ENCODE results near the gene SEMA5B.
A peak's percentile ranks its signal among the peaks of the same experiment; 100 is the strongest.

The SEMA5B gene

DNA sequence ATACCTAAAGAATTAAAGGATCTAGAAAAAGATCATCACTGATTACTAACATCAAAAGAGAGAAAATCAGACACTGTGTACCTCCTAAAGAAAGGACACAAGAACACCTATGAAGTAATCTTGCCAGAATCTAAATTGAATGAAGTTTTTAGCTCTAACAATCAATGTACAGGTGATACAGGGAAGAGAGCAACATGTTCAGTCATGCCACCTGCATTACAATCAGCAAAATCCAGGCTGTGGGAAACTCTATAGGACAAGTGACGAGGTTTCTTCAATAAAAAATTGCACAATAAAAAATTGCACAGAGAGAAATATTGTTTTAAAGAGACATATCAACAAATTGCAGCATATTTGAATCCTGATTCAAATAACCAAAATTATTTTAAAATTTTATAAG, 93.3 kb downstream of the SEMA5B start:
- TF ChIP-seq, protein P1, sequence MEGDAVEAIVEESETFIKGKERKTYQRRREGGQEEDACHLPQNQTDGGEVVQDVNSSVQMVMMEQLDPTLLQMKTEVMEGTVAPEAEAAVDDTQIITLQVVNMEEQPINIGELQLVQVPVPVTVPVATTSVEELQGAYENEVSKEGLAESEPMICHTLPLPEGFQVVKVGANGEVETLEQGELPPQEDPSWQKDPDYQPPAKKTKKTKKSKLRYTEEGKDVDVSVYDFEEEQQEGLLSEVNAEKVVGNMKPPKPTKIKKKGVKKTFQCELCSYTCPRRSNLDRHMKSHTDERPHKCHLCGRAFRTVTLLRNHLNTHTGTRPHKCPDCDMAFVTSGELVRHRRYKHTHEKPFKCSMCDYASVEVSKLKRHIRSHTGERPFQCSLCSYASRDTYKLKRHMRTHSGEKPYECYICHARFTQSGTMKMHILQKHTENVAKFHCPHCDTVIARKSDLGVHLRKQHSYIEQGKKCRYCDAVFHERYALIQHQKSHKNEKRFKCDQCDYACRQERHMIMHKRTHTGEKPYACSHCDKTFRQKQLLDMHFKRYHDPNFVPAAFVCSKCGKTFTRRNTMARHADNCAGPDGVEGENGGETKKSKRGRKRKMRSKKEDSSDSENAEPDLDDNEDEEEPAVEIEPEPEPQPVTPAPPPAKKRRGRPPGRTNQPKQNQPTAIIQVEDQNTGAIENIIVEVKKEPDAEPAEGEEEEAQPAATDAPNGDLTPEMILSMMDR (conservative IDR thresholded peaks at IDR 0.05; ENCODE audit: control insufficient read depth, insufficient read depth, low read depth, low read length), result no peak
- no peak for DNase-seq (ENCODE audit: low read depth)
- no peak overlapping the region for H3K4me3 ChIP-seq (ENCODE audit: control insufficient read depth, low read depth, low read length)

DNA sequence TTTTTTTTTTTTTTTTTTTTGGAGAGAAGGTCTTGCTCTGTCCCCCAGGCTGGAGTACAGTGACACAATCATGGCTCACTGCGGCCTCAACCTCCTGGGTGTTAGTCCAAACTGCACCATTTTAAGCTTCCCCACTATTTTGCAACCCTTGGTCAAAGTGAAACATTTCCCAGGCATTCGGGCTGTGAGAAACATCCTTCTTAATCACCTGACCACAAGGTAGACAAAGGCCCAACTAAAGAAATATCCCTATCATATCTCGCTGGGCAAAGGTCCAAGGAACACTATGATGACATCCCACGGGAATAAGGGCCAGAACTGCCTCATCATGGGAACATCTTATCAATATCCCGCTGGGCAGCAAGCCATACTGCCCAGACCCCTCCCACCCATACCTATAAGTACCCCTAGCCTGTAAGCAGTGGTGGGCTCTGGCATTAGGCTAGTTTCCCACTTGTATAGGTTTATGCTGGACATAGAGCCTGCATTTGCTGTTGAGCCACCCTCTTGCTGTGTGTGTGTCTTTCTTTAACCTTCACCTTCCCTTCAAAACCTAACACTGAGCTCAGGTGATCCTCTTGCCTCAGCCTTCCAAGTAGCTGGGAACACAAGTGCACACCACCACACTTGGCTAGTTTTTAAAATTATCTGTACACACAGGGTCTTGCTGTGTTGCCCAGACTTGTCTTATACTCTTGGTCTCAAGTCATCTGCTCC, 95.2 kb downstream of the SEMA5B start:
- H3K4me3 ChIP-seq (ENCODE audit: control insufficient read depth, low read depth, low read length), result no peak overlapping the region
- DNase-seq (ENCODE audit: low read depth), result peak; percentile 9
- TF ChIP-seq, protein P1 (conservative IDR thresholded peaks at IDR 0.05; ENCODE audit: control insufficient read depth, insufficient read depth, low read depth, low read length), result no peak

DNA sequence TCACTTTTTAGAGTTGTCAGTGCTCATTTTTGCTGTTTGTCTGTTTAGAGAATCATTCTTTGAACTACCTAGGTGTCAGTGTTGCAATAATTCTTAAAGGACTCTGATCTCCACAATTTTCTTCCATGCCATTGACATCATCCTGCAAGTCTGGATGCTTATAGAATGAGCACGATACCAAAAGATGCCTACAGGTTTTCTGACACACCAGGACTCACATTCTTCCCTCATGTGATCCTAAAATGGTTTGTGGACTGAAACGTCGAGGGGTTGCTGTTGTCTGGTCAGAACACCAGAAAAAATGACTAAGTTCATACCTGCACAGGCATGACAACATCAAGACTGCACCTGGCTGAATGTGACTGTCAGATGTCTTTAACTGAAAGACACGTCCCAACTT, 95.9 kb downstream of the SEMA5B start:
- TF ChIP-seq, protein P1 (conservative IDR thresholded peaks at IDR 0.05; ENCODE audit: control insufficient read depth, insufficient read depth, low read depth, low read length), result no peak
- no peak for DNase-seq (ENCODE audit: low read depth)
- no peak overlapping the region for H3K4me3 ChIP-seq (ENCODE audit: control insufficient read depth, low read depth, low read length)

DNA sequence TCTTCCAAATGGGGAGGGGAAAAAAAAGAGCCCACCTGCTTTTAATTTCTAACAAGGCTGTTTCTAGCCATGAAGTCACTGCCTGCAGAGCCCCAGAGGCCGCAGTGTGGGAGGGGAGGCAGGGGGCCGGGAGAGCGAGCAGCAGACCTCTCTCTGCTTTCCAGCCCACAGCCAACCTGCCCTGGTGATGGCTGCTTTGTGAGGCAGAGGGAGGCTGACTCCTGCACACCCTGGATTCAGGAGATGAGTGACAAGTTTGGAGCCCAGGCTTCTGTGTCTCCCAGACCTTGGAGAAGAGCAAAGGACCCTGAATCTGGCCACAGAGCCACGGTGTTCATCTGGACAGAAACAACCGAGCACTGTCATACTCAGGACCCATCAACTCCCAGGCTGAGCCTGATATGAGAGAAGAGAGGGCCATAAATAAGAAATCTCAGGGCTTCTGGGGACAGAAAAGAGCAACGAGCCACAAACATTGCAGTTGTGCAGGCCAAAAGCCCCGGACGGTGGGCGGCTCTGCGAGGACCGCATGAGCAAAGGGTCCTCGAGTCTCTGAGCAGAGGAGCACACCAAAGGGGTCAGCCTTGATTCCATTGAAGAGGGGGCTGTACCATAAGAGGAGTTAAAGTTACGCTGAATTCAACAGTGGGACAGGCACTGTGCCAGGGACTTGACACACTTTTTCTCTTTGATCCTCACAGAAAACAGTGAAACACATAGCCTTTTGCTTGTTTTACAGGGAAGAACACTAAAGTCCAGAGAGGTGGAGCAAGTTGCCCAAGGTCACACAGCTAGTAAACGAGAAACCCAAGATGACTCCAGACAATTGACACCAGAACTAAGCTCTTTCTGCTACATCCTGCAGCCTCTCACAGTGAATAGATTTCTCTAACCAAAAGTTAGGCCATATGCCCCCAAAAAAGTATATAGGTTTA, 97.2 kb downstream of the SEMA5B start:
- no peak for DNase-seq (ENCODE audit: low read depth)
- TF ChIP-seq, protein P1 (conservative IDR thresholded peaks at IDR 0.05; ENCODE audit: control insufficient read depth, insufficient read depth, low read depth, low read length), result no peak
- H3K4me3 ChIP-seq (ENCODE audit: control insufficient read depth, low read depth, low read length), result no peak overlapping the region

DNA sequence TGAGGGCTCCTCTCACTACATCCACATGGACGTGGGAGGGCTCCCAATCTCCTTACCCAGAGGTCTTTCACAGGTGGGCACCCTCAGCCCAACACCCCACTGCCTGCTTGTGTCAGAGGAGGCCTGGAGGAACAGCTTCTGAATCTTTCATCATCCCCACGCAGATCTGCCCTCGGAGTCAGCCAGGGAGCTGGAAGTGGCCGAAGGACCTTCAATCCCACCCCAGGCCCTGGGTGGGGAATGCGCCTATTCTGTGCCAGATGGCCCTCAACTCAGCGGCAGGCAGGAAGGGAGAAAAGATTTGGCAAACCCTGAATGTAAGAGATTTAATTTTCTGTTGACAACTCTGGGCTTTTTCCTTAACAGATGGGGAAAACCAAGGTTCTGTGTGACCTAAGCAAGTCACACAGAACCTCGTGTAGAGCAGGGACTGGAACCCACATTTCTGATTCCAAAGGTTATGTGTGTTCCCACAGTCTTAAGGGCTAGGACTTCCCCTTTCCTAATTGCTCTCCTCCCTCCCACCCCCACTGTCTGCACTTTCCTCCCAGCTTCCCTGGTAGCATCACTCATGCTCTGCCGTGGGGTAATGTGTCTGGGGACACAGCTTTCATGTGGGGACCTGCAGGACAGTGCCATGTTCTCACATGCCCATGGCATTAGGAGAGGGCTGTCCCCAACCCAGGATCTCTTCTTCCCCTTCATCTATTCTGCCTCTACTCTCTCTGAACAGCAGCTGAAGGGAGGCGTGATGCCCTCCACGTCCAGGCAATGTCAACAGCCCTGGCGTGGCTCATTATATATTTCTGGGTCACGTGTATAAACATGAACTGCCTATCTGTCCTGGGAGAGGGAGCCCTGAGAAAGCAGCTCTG, 98.1 kb downstream of the SEMA5B start:
- TF ChIP-seq, protein P1 (conservative IDR thresholded peaks at IDR 0.05; ENCODE audit: control insufficient read depth, insufficient read depth, low read depth, low read length), result no peak
- DNase-seq (ENCODE audit: low read depth), result no peak
- H3K4me3 ChIP-seq (ENCODE audit: control insufficient read depth, low read depth, low read length), result no peak overlapping the region

Measured in fibroblast of mammary gland (primary cell).